Sciatic nerve (tissue), 2 donors: ENCODE results near the gene TRIM36. TPM values are rescaled to one million over a fixed set of nuclear protein-coding genes. Genes with fewer than 3 reads are reported as not detected.

Source experiments
- ATAC-seq: fragments of 200-7000 bp; cut with Tn5 transposase; one replicate; pipeline ENCODE4 v1.9.1; 2020; ENCODE audit warnings: mild to moderate bottlenecking, moderate library complexity
- DNase-seq: peaks from one replicate; pipeline ENCODE4 v3.0.0-alpha.2; 2020; ENCODE audit warnings: low spot score
- intact Hi-C: fragments of 100-400 bp; cut with DNase I; formaldehyde crosslinking; loops from one replicate; pipeline ENCODE4 v1.14.2; 2022
- total RNA-seq: library from RNA; stranded (reverse); fragmentation: NEBNext Ultra II Directional; extraction: Animal tissue kit (Norgen Biotek cat#: 25700); gene quantifications from one replicate; pipeline ENCODE4 v1.2.1, GENCODE V29; 2021
- donor health status: DM: no; HTN: no; CAD: no.
- donor health status: DM: no; HTN: no; CAD: no.

The TRIM36 gene
- total RNA-seq, 1 donor from 2014 or later: 3.7 TPM

DNA sequence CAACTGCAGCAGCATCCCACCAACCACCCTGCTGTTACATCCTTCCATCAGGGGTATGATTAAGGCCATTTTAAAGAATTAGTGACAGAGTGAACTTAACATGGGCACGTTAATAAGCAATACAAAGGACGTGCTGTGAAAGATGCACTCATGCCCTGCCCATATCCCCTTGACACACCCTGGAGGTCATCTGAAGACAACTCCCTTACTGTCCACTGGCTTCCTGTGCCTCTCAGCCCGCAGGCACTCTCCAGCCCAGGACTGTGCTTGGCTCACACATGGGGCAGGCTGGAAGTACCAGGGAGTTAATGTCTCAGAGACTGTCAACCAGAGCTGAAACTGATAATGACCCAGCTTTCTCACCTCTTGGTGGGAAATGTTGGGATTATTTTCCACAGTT lies 81.8 kb downstream of the TRIM36 start:
- ATAC-seq (no peak), DNase-seq (no peak)
- intact Hi-C loops: loop anchor here (5.0 kb wide), 1 partner anchor 1771 kb away; no protein-coding TSS in a partner anchor

DNA sequence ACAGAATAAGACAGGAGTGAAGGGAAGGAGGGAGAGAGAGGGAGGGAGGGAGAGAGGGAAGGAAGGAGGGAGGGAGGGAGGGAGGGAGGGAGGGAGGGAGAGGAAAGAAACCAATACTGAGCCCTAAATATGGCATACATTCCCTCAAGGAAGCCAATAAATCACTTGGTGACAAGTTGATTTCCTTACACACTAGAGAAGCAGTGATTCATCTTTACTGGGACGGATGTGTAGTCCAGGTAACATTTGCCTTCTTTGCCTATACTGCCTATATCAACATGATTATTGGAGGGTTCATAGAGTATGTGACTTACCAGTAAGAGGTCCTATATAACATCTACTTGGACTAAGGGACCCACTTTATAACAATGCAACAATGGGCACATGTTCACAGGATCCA lies 83.2 kb downstream of the TRIM36 start:
- ATAC-seq (no peak), DNase-seq (no peak)
- intact Hi-C loops: loop anchor here (5.0 kb wide), 1 partner anchor 1769 kb away; no protein-coding TSS in a partner anchor

DNA sequence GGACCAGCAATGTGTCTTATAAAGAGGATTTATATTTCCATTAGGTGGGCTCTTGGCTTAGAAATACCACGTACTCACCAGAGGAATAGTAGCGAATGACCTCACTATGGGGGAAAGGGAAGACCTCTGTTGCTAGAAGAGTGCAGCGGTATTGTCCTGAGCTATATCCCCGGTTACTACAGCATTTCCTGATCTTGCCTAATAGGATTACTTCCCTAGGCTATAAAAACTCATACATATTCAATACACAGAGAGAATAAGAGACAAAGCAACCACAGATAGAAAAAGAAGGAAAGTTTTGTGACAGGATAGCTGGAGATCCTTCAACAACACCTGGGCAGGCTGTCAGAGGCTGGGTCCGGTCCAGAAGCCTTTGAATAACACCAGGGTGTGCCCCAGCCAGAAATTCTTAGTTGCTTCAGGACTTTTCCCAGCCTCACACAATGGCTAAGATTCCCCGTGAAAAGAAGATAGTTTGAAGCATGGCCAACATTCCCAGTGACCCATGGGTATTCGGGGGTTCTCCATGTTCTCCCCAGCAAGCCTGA lies 85.4 kb downstream of the TRIM36 start:
- no peak for ATAC-seq
- intact Hi-C loops: loop anchor here (5.0 kb wide), 1 partner anchor 257 kb away; no protein-coding TSS in a partner anchor
- DNase-seq: no peak

DNA sequence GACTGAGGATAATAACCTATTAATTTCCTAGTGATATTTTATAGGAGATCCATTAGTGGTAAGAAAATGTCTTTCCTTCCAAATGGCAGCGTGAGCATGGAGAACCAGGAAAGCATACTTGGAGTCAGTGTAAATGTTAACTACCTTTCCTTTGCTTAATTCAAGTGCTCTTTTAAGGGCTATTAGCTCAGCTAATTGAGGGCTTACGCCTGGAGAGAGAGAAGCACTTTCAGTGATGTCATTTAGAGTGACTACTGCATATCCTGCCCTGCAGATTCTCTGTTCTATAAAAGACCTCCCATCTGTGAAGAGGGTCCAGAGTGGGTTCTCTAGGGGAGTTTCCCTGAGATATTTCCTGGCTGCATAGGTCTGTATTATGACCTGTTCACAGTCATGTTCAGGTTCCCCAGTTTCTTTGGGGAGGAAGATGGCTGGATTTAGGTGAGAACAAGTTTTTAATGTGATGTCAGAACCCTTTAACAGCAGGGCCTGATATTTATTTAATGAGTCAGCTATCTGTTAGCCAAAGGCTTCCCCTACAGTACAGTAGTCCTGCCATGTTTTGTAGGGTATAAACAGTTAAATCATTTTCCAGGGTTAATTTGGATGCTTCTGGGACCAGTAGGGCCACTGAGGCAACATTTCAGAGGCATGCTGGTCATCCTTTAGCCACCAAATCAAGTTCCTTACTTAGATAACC lies 89.6 kb downstream of the TRIM36 start:
- intact Hi-C loops: loop anchor here (5.0 kb wide), 1 partner anchor 253 kb away; no protein-coding TSS in a partner anchor
- ATAC-seq: no peak

More for the DNA sequence above, 89.6 kb downstream of the TRIM36 start:
- no peak for DNase-seq

Other genes starting within 250 kb of the TRIM36 start
- 44.2 TPM for gene PGGT1B, start 93.0 kb upstream of the TRIM36 start, total RNA-seq
- gene CCDC112, start 126.7 kb upstream of the TRIM36 start, total RNA-seq: 8.9 TPM